A673 (cell line): ENCODE results near the gene PAK5. TPM values are rescaled to one million over a fixed set of nuclear protein-coding genes. Genes with fewer than 3 reads are reported as not detected.
"Not testable (repeated sequence)": the region's sequence is repeated elsewhere in the genome, so short reads cannot be mapped to it uniquely, and the experiment has no call there.

Experiments used
- BruUV-seq: library from RNA; stranded (reverse); fragments of 400-500 nt; replicated peaks from 2 replicates; lab custom pipeline; 2021; lab: Mats Ljungman, UMichigan
- CTCF ChIA-PET: fragments of 300-600 bp; sonication (Branson Sonifier 250); formaldehyde crosslinking; loops from one replicate; lab custom pipeline; 2022; ENCODE audit warnings: antibody characterized with exemption; lab: Charles Lee
- POLR2A ChIA-PET: fragments of 300-600 bp; sonication (Branson Sonifier 250); formaldehyde crosslinking; loops from one replicate; lab custom pipeline; 2022; ENCODE audit warnings: antibody characterized with exemption; ENCODE audit not compliant: low non-redundant PET; lab: Charles Lee
- DNase-seq: peaks from one replicate; pipeline ENCODE4 v3.0.0-alpha.2; 2015; ENCODE audit warnings: low spot score
- H3K27ac ChIP-seq: fragments of 200-600 bp; sonication (generic); 2 replicates; pipeline ENCODE4 v1.5.1; 2016; ENCODE audit warnings: mixed run types, low read depth, mild to moderate bottlenecking, mixed read lengths, antibody characterized with exemption, low read length; ENCODE audit not compliant: poor library complexity, severe bottlenecking
- H3K27me3 ChIP-seq: fragments of 200-600 bp; sonication (generic); replicated peaks from 2 replicates; pipeline ENCODE4 v1.6.1; 2017; ENCODE audit warnings: mixed run types, low read depth, mild to moderate bottlenecking, mixed read lengths, antibody characterized with exemption, low read length; ENCODE audit not compliant: insufficient read depth, poor library complexity
- H3K36me3 ChIP-seq: fragments of 200-600 bp; sonication (generic); 2 replicates; pipeline ENCODE4 v1.6.1; 2016; ENCODE audit warnings: mixed run types, mild to moderate bottlenecking, mixed read lengths, antibody characterized with exemption, low read length; ENCODE audit not compliant: insufficient read depth, poor library complexity, severe bottlenecking
- H3K4me1 ChIP-seq: fragments of 200-600 bp; sonication (generic); 2 replicates; pipeline ENCODE4 v1.6.1; 2017; ENCODE audit warnings: mixed run types, mild to moderate bottlenecking, mixed read lengths, antibody characterized with exemption, low read length; ENCODE audit not compliant: insufficient read depth, poor library complexity, severe bottlenecking
- H3K4me3 ChIP-seq: fragments of 200-600 bp; sonication (generic); 2 replicates; pipeline ENCODE4 v1.5.1; 2016; ENCODE audit warnings: low read depth, mixed run types, mild to moderate bottlenecking, mixed read lengths, low read length; ENCODE audit not compliant: poor library complexity, severe bottlenecking
- H3K9me3 ChIP-seq: fragments of 200-600 bp; sonication (generic); 2 replicates; pipeline ENCODE4 v1.6.1; 2016; ENCODE audit warnings: mixed run types, low read depth, mild to moderate bottlenecking, mixed read lengths, antibody characterized with exemption, low read length; ENCODE audit not compliant: poor library complexity, severe bottlenecking
- CTCF ChIP-seq: fragments of 300-800, 200-600 bp; sonication (generic); conservative IDR thresholded peaks from 2 replicates; pipeline ENCODE4 v1.5.1; 2017; ENCODE audit warnings: low read depth, mild to moderate bottlenecking, antibody characterized with exemption, low read length, moderate library complexity, mixed read lengths
- EZH2 ChIP-seq: fragments of 200-600 bp; sonication (generic); IDR thresholded peaks from 2 replicates; pipeline ENCODE4 v1.6.1; 2017; ENCODE audit warnings: borderline replicate concordance, low read depth, mild to moderate bottlenecking, mixed read lengths, antibody characterized with exemption, low read length; ENCODE audit not compliant: poor library complexity, severe bottlenecking
- intact Hi-C: fragments of 100-400 bp; cut with micrococcal nuclease; formaldehyde crosslinking; loops from one replicate; pipeline ENCODE4 v1.10.0; 2022; ENCODE audit not compliant: unreplicated experiment
- total RNA-seq: library from RNA; stranded (reverse); gene quantifications from 2 replicates; pipeline ENCODE4 v1.2.3, GENCODE V29; 2021

PAK5 gene
- total RNA-seq, 1 experiment from 2014 or later: not detected

DNA sequence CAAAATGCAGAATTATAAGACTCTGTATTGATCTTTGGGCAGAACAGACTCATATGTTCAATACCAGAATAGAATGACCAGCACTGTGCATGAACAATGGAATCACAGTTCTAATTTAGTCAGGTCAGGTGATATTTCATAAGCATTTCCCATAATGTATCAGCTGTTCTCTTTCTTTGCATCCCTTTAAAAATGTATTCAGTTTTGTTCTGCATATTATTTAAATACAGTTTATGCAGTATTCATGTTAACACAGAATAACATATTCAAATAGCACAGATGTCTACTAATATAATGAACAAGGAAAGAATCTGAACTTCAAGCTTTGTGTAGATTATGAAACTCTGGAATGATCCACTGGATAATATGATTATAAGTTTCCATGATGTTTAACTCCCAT is 196.0 kb downstream of the PAK5 start:
- H3K27ac ChIP-seq: no peak overlapping the region
- H3K9me3 ChIP-seq: no peaks in the 10 kb centered on the region
- ChIA-PET POLR2A (no interaction called here), CTCF (no interaction called here)
- no peaks in the 10 kb centered on the region for H3K36me3 ChIP-seq
- intact Hi-C loops: no loop called here
- DNase-seq: no peak
- no TSS peak for BruUV-seq
- H3K4me1 ChIP-seq: no peaks in the 10 kb centered on the region
- no peaks in the 10 kb centered on the region for H3K27me3 ChIP-seq
- H3K4me3 ChIP-seq: no peak overlapping the region
- TF ChIP-seq EZH2 (no peak), CTCF (no peak)

DNA sequence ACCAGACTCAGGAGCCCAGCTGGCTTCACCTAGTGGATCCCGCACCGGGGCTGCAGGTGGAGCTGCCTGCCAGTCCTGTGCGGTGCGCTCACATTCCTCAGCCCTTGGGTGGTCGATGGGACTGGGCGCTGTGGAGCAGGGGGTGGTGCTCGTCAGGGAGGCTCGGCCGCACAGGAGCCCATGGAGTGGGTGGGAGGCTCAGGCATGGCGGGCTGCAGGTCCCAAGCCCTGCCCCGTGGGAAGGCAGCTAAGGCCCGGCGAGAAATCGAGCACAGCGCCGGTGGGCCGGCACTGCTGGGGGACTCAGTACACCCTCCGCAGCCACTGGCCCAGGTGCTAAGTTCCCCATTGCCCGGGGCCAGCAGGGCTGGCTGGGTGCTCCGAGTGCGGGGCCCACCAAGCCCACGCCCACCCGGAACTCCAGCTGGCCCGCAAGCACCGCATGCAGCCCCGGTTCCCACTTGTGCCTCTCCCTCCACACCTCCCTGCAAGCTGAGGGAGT is 197.3 kb downstream of the PAK5 start:
- H3K27me3 ChIP-seq, H3K27ac ChIP-seq, CTCF ChIA-PET, H3K4me1 ChIP-seq, DNase-seq, intact Hi-C loops, H3K4me3 ChIP-seq, H3K9me3 ChIP-seq, H3K36me3 ChIP-seq, BruUV-seq, POLR2A ChIA-PET: not testable (repeated sequence)

DNA sequence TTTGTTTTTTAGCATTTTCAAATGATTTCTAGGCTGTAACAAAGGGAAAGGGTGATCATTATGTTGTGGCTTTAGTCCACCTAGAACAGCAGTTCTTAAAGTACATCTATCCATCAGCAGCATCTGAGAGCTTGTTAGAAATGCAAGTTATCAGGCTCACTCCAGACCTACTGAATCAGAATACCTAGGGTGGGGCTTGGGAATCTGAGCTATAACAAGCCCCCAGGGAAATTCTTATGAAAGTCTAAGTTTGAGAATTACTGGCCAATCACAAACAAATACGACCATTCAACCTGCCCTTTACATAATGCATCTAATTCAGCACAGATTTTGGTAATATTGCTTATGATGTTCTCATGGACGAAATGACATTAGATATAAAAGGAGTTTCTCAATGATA is 201.0 kb downstream of the PAK5 start:
- no TSS peak for BruUV-seq
- TF ChIP-seq CTCF (no peak), EZH2 (no peak)
- no peaks in the 10 kb centered on the region for H3K4me1 ChIP-seq
- DNase-seq: no peak
- no peak overlapping the region for H3K27ac ChIP-seq
- intact Hi-C loops: no loop called here
- H3K27me3 ChIP-seq: peaks cover 11% of the 10 kb centered on the region
- CTCF ChIA-PET: no interaction called here
- POLR2A ChIA-PET: no interaction called here
- no peak overlapping the region for H3K4me3 ChIP-seq
- no peaks in the 10 kb centered on the region for H3K9me3 ChIP-seq
- no peaks in the 10 kb centered on the region for H3K36me3 ChIP-seq

DNA sequence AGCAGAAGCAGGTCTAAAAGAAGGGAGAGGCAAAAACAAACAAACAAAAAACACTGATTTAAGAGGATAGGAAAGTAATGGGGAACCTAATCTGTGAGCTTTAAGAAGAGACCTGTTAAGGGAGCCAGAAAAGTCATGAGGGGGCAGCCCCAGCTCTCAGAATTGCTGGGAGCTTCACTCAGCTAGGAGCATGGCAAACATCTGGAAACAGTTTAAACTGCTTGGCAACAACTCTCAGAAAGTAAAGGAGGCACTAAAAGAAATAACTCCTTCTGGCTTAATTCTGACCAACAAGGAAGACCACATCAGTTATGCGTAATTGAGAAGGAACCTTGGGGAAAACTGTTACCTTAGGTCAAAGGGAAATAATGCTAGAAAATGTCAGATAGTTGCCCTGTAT is 203.1 kb downstream of the PAK5 start:
- intact Hi-C loops: no loop called here
- ChIA-PET CTCF (no interaction called here), POLR2A (no interaction called here)
- TF ChIP-seq CTCF (no peak), EZH2 (no peak)
- Histone ChIP-seq H3K4me3 (no peak overlapping the region), H3K36me3 (no peaks in the 10 kb centered on the region), H3K9me3 (no peaks in the 10 kb centered on the region), H3K27me3 (peaks cover 11% of the 10 kb centered on the region), H3K4me1 (no peaks in the 10 kb centered on the region), H3K27ac (no peak overlapping the region)
- no TSS peak for BruUV-seq
- no peak for DNase-seq
